Measurements from ENCODE around the gene COPZ2.
"Not testable (repeated sequence)": the region's sequence is repeated elsewhere in the genome, so short reads cannot be mapped to it uniquely, and the experiment has no call there.

COPZ2 gene

GRCh38 chr17:48055531-48056245, 18.1 kb upstream of the COPZ2 start:
- DNase-seq, result peak; percentile 70

- no peak for DNase-seq
Observed at GRCh38 chr17:48054238-48055185, 16.9 kb upstream of the COPZ2 start.

GRCh38 chr17:48053758-48054237, 16.2 kb upstream of the COPZ2 start:
- no peak for DNase-seq

DNA sequence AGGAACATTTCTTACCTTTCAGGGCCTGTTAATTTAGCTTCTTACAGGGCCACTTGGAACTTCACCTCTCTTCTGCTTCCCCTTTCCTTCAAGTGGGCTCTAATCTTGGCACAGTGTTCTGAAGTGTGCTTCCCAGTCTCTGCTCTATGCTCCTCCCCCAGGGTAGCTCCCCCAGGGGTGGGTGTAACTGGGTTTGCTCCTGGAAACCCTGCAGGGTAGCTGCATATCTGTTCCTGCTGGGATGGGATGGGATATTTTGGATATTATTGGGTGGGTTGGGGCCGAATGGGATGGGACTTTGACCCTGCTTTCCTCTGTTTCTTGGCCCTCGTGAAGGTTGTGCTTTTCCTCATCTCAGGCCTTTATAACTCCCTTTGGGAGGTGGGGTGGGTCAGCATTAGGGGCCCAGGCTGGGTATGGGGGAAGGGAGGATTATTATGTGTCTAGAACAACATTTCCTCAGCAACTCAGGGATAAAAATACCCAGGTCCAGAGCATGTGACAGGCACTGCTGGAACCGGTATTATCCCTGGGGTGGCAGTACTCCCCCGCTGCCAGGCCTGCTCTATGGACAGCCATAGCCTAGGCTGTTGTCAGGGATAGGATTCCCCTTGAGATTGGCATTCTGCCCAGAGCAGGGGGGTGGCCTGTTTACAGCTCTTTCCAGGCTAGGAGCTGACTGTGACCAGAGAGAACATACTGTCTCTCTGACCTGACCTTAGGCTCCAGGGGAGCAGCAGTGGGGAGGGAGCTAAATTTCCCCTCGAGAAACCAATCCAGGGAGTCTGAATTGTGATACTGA, 15.6 kb upstream of the COPZ2 start:
- no peak for DNase-seq

- DNase-seq, result no peak
Observed at GRCh38 chr17:48051706-48052486, 14.3 kb upstream of the COPZ2 start.

GRCh38 chr17:48051283-48051682, 13.7 kb upstream of the COPZ2 start:
- DNase-seq, result no peak

DNA sequence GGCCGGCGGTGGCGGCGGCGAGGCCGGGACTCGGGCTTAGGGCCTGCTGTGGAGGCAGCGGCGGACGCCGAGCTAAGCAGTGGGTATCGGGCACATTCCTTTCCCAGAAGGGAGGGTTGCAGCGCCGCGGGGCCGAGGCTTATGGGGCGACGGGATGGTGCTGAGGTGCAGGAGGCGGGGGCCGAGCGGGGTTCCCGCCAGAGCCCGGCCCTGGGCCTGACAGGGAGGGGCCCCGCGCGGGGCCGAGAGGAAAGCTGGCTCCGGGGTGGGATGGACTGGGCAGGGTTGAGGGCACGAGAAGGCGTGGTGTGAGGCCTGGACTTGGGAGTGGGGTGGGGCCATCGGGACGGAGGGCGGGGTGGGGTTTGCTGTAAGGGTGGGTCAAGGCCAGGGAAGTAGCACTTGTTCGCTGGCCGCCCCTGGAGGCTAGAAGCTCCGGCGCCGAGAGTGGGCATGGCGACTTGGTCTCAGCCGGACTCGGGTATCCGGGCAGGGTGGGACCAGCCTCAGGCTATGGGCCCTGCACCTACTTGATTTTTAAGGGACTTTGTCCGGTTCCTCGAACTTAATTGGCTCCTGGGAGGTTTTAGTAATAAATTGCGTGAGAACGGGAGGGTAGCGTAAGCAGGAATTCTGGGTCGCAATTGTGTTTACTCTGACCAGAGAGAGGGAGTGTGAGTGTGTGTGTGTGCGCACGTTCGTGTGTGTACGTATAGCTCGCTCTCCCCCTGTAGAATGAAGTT, 11.0 kb upstream of the COPZ2 start:
- DNase-seq, result peak; percentile 39

GRCh38 chr17:48047741-48048383, 10.3 kb upstream of the COPZ2 start, which contains the start of gene NFE2L1:
TSS of gene NFE2L1 (plus strand) at chr17:48048359. CDS start at chr17:48051119, 2,760 bp downstream.
- DNase-seq, result peak; percentile 99

DNA sequence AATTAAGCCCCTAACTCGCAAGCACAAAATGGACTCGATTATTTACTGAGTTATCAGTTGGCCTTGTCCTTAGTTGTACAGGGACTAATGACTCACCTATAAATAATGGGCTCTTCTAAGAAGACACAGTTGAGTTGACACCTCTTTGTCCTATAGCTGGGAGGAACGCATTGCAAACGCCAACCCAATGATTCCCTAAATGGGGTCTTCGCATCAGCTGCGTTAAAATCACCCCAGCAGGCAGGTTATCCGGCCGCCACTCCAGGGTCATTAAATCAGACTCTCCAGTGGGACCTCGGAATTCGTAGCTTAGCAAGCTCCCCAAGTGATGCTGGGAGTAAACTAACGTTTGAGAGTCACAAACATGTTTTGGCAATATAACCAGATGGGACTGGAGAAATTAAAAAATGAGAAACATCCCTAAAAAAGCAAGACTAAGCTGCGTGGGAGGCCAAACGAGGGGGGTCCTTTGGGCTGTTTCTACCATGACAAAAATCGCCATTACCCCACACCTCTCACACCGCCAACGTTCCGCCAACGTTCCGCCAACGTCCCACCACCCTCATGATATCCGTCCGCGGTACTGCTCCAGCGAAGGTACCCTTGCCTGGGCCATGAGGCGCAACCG, 9.6 kb upstream of the COPZ2 start:
- no peak for DNase-seq

DNA sequence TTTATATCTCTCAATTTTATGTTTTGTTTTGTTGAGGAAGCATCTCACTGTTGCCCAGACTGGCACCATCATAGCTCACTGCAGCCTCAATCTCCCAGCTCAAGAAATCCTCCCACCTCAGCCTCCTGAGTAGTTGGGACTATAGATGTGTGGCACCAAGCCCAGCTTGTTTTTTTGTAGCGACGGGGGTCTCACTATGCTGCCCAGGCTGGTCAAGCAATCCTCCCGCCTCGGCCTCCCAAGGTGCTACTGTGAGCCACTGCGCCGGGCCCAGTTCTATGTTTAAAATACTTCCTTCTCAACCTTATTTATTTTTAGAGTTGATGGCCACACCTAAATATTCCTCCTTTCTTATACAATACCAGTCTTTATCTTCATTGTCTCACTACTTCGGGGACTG, 8.7 kb upstream of the COPZ2 start:
- no peak for DNase-seq

GRCh38 chr17:48045316-48046001, 7.9 kb upstream of the COPZ2 start:
- no peak for DNase-seq

GRCh38 chr17:48044851-48045250, 7.3 kb upstream of the COPZ2 start:
- no peak for DNase-seq

DNA sequence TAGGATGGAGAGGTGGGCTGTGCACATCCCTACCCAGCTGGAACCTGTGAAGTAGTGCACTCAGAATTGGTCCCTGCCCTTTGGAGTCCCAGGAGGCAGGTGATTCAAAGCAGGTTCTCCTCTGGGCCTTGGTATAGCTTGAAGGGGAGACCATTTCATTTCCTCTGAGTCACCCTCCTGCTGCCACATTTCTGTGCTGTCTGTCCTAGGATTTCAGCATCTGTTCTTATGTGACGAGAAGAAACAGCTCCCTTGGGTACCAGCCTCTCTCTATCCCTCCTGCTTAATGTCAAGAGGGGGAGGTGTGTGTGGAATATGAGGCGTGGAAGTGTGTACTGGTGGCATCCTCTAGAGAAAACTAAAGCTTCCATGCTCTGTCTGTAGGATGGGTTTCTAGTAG, 5.6 kb upstream of the COPZ2 start:
- DNase-seq, result no peak

DNA sequence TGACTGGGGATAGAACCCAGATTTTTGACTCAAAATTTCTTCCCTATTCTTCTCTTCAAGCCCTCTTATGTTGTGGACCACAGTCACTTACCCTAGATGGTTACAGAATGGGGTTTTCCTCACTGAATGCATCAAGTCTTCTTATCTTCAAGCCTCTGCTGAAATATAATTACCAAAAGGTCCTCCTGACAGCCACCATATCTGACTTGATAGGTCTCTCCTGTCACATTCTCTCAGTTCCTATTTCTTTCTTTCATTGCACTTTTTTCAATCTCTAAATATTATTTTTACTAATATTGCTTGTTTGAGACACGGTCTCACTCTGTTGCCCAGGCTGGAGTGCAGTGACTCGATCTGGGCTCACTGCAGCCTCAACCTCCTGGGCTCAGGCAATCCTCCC, 1.1 kb upstream of the COPZ2 start:
- no peak for DNase-seq

DNA sequence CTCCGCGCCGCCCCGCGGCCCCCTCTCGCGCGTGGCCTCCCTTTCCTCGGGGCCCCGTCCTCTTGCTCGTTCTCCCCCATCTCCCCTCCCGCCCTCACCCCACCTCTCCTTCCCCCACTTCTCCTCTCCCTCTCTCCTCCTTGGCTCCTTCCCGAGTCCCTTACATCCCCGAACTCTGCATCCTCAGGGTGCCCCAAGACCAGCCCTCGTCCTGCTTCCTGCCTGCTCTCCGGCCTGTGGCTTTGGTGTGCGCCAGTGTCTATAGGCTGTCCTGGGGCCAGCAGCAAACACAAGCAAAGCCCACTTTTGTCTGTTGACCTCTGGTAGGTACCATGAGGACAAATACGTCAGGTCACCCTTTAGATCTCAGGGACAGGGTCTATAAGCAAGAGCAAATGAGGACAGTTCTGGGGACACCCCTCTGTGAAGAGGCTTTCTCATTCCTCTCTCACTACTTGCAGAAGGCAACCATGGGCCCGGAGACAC, 284 bp upstream of the COPZ2 start:
- DNase-seq, result no peak

- no peak for DNase-seq
Observed at GRCh38 chr17:48036693-48037035, 933 bp downstream of the COPZ2 start.

- DNase-seq, result not testable (repeated sequence)
Observed at GRCh38 chr17:48034734-48035133, 2.9 kb downstream of the COPZ2 start.

- no peak for DNase-seq
Observed at GRCh38 chr17:48031966-48032365, 5.6 kb downstream of the COPZ2 start.

DNA sequence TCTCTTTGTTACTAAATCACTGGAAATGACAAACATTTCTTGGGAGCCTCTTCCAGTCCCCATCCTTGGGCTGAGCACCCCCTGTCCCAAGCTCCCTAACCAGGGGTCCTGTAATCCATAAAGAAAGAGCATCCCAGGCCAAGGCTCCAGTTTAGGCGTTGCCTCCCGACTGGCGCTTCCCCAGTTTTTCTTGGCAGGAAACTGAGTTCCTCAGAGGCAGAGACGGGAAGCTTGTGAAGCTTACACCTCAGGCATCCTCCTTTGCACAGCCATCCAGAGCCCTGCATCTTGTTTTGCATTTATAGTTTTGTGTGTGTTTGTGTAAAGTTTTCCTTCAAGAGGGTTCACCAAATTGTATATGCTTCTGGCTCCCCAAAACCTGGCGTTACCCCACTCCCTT, 7.1 kb downstream of the COPZ2 start:
- no peak for DNase-seq

- no peak for DNase-seq
Observed at GRCh38 chr17:48028736-48029135, 8.9 kb downstream of the COPZ2 start.

Data from stimulated activated CD4-positive, alpha-beta T cell treated with anti-CD3 and anti-CD28 coated beads, Interleukin-1b, Interleukin-23, amount 100 ng/mL, for 48 hours (primary cell).